Cardiac muscle cell (in vitro differentiated cells and primary cell): ENCODE results near the gene ACIN1. TPM values are rescaled to one million over a fixed set of nuclear protein-coding genes. Genes with fewer than 3 reads are reported as not detected.

Experiments
- DNase-seq, 2 donors: peaks; one replicate each; pipeline versions ENCODE4 v3.0.0 to v3.0.0-alpha.2; 2010 to 2017; ENCODE audit warnings: low read depth in 1 of 2, low spot score in 1 of 2
- H3K27ac ChIP-seq: fragments of 200-600 bp; sonication (generic); 2 replicates; pipeline ENCODE4 v1.5.1; 2016
- H3K27me3 ChIP-seq: fragments of 200-600 bp; sonication (generic); 2 replicates; pipeline ENCODE4 v1.6.0; 2016; ENCODE audit warnings: control low read depth
- H3K36me3 ChIP-seq: fragments of 200-600 bp; sonication (generic); 2 replicates; pipeline ENCODE4 v1.5.1; 2016; ENCODE audit warnings: control low read depth
- H3K4me1 ChIP-seq: fragments of 200-600 bp; sonication (generic); 2 replicates; pipeline ENCODE4 v1.8.1; 2017; ENCODE audit warnings: low read depth, mild to moderate bottlenecking, mixed run types
- H3K4me3 ChIP-seq: fragments of 200-600 bp; sonication (generic); 2 replicates; pipeline ENCODE4 v1.5.1; 2016; ENCODE audit warnings: mild to moderate bottlenecking
- H3K9me3 ChIP-seq: fragments of 200-600 bp; sonication (generic); 2 replicates; pipeline ENCODE4 v1.5.1; 2017; ENCODE audit warnings: low read depth, mild to moderate bottlenecking, control low read depth
- CTCF ChIP-seq: IDR thresholded peaks from 2 replicates; pipeline ENCODE4 v1.5.1; 2012; ENCODE audit warnings: low read depth, mild to moderate bottlenecking, low read length
- polyA plus RNA-seq: library from polyadenylated mRNA; unstranded; fragments of >200 nt; fragmentation: Nextera tagmentation; extraction: Ambion mirVana; gene quantifications from 2 replicates; pipeline ENCODE4 v1.2.1, GENCODE V29; 2016
- total RNA-seq: library from RNA; depleted of rRNA; stranded (reverse); fragments of >200 nt; gene quantifications from 2 replicates; pipeline ENCODE4 v1.2.3, GENCODE V29; 2016

Gene ACIN1
- total and polyA plus RNA-seq, 2 experiments from 2014 or later = 41.0 to 151 TPM

GRCh38 chr14:23123419-23123818, 28.5 kb upstream of the ACIN1 start:
- Histone ChIP-seq H3K4me3 (no peak overlapping the region), H3K27me3 (no peaks in the 10 kb centered on the region), H3K36me3 (no peaks in the 10 kb centered on the region), H3K4me1 (peaks cover 4% of the 10 kb centered on the region), H3K9me3 (no peaks in the 10 kb centered on the region), H3K27ac (no peak overlapping the region)
- peak in 1 of 2 donors; percentile 42 for DNase-seq
- no peak for TF ChIP-seq CTCF

GRCh38 chr14:23122086-23122485, 27.1 kb upstream of the ACIN1 start:
- no peak for TF ChIP-seq CTCF
- Histone ChIP-seq H3K4me1 (peaks cover 4% of the 10 kb centered on the region), H3K27ac (no peak overlapping the region), H3K9me3 (no peaks in the 10 kb centered on the region), H3K36me3 (no peaks in the 10 kb centered on the region), H3K4me3 (no peak overlapping the region), H3K27me3 (no peaks in the 10 kb centered on the region)
- no peak for DNase-seq

GRCh38 chr14:23121361-23121771, 26.4 kb upstream of the ACIN1 start:
- no peak for TF ChIP-seq CTCF
- no peaks in the 10 kb centered on the region for H3K36me3 ChIP-seq
- no peak overlapping the region for H3K27ac ChIP-seq
- no peak overlapping the region for H3K4me3 ChIP-seq
- peaks cover 4% of the 10 kb centered on the region for H3K4me1 ChIP-seq
- no peaks in the 10 kb centered on the region for H3K27me3 ChIP-seq
- no peaks in the 10 kb centered on the region for H3K9me3 ChIP-seq
- peak in 1 of 2 donors; percentile 93 for DNase-seq

- no peak overlapping the region for H3K27ac ChIP-seq
- no peaks in the 10 kb centered on the region for H3K27me3 ChIP-seq
- no peaks in the 10 kb centered on the region for H3K9me3 ChIP-seq
- H3K4me1 ChIP-seq = peaks cover 4% of the 10 kb centered on the region
- peak; percentile 100 for TF ChIP-seq CTCF
- no peak overlapping the region for H3K4me3 ChIP-seq
- no peaks in the 10 kb centered on the region for H3K36me3 ChIP-seq
- DNase-seq = peak; percentile 93
Measured at GRCh38 chr14:23120541-23121251, 25.8 kb upstream of the ACIN1 start.

GRCh38 chr14:23119363-23120327, 24.7 kb upstream of the ACIN1 start:
- Histone ChIP-seq H3K36me3 (no peaks in the 10 kb centered on the region), H3K27ac (no peak overlapping the region), H3K4me3 (no peak overlapping the region), H3K9me3 (no peaks in the 10 kb centered on the region), H3K4me1 (peaks cover 9% of the 10 kb centered on the region), H3K27me3 (no peaks in the 10 kb centered on the region)
- no peak for TF ChIP-seq CTCF
- DNase-seq = no peak
